ENCODE measurements around the gene CXCL8.
"Not testable (repeated sequence)": the region's sequence is repeated elsewhere in the genome, so short reads cannot be mapped to it uniquely, and the experiment has no call there.

Gene CXCL8

GRCh38 chr4:73743795-73744194 is 3.4 kb downstream of the CXCL8 start:
- no peak for DNase-seq (ENCODE audit: low spot score)

- DNase-seq (ENCODE audit: low spot score), result no peak
Measured at GRCh38 chr4:73744203-73744602, 3.8 kb downstream of the CXCL8 start.

- DNase-seq (ENCODE audit: low spot score), result no peak
Measured at GRCh38 chr4:73750730-73751129, 10.4 kb downstream of the CXCL8 start.

GRCh38 chr4:73751166-73751565 is 10.8 kb downstream of the CXCL8 start:
- DNase-seq (ENCODE audit: low spot score), result no peak

GRCh38 chr4:73751830-73752229 is 11.5 kb downstream of the CXCL8 start:
- no peak for DNase-seq (ENCODE audit: low spot score)

GRCh38 chr4:73752424-73752823 is 12.1 kb downstream of the CXCL8 start:
- no peak for DNase-seq (ENCODE audit: low spot score)

- DNase-seq (ENCODE audit: low spot score), result no peak
Measured at GRCh38 chr4:73753215-73753614, 12.8 kb downstream of the CXCL8 start.

GRCh38 chr4:73754934-73755333 is 14.6 kb downstream of the CXCL8 start:
- DNase-seq (ENCODE audit: low spot score), result no peak

- no peak for DNase-seq (ENCODE audit: low spot score)
Measured at GRCh38 chr4:73759357-73759756, 19.0 kb downstream of the CXCL8 start.

GRCh38 chr4:73761856-73762255 is 21.5 kb downstream of the CXCL8 start:
- DNase-seq (ENCODE audit: low spot score), result no peak

GRCh38 chr4:73762409-73762808 is 22.0 kb downstream of the CXCL8 start:
- DNase-seq (ENCODE audit: low spot score), result no peak

GRCh38 chr4:73763877-73764276 is 23.5 kb downstream of the CXCL8 start:
- DNase-seq (ENCODE audit: low spot score), result no peak

GRCh38 chr4:73764513-73764912 is 24.1 kb downstream of the CXCL8 start:
- no peak for DNase-seq (ENCODE audit: low spot score)

GRCh38 chr4:73765296-73765695 is 24.9 kb downstream of the CXCL8 start:
- no peak for DNase-seq (ENCODE audit: low spot score)

GRCh38 chr4:73770917-73771316 is 30.5 kb downstream of the CXCL8 start:
- DNase-seq (ENCODE audit: low spot score), result no peak

- no peak for DNase-seq (ENCODE audit: low spot score)
Measured at GRCh38 chr4:73772363-73772762, 32.0 kb downstream of the CXCL8 start.

GRCh38 chr4:73774406-73774805 is 34.0 kb downstream of the CXCL8 start:
- not testable (repeated sequence) for DNase-seq (ENCODE audit: low spot score)

- DNase-seq (ENCODE audit: low spot score), result peak; percentile 6
Measured at GRCh38 chr4:73776321-73776729, 36.0 kb downstream of the CXCL8 start.

- no peak for DNase-seq (ENCODE audit: low spot score)
Measured at GRCh38 chr4:73777612-73778011, 37.2 kb downstream of the CXCL8 start.

- DNase-seq (ENCODE audit: low spot score), result no peak
Measured at GRCh38 chr4:73780243-73780642, 39.9 kb downstream of the CXCL8 start.

- no peak for DNase-seq (ENCODE audit: low spot score)
Measured at GRCh38 chr4:73780834-73781233, 40.5 kb downstream of the CXCL8 start.

GRCh38 chr4:73788411-73788810 is 48.0 kb downstream of the CXCL8 start:
- DNase-seq (ENCODE audit: low spot score), result no peak

All from hepatic stellate cell (primary cell).